Measurements from ENCODE around the gene COL5A1. TPM values are rescaled to one million over a fixed set of nuclear protein-coding genes. Genes with fewer than 3 reads are reported as not detected.

The COL5A1 gene
- total RNA-seq, 1 experiment from 2014 or later: 10.6 TPM

Small RNA genes lying within 50 kb of the gene (microRNA-seq; reads per million reads assigned to microRNA genes)
- gene MIR3689A (ENCODE audit: unreplicated experiment) (not detected), gene MIR3689B (ENCODE audit: unreplicated experiment) (not detected), gene MIR3689C (ENCODE audit: unreplicated experiment) (not detected), gene MIR3689D1 (ENCODE audit: unreplicated experiment) (not detected), gene MIR3689D2 (ENCODE audit: unreplicated experiment) (not detected), gene MIR3689E (ENCODE audit: unreplicated experiment) (not detected), gene MIR3689F (ENCODE audit: unreplicated experiment) (not detected)

Other genes starting within 250 kb of the COL5A1 start
- gene FCN2, start 239.0 kb downstream of the COL5A1 start, total RNA-seq (2014; rRNA removed): not detected in 2 replicates